Nephron progenitor cell (in vitro differentiated cells): ENCODE data around the gene RBM17.

Experiments used
- DNase-seq: peaks from one replicate; pipeline ENCODE4 v3.0.0; 2021
- H3K27ac Mint-ChIP-seq: 2 replicates; pipeline ENCODE4 v1.8.0; 2021; ENCODE audit warnings: mild to moderate bottlenecking, moderate library complexity, mixed read lengths
- H3K27me3 Mint-ChIP-seq: 2 replicates; pipeline ENCODE4 v1.8.0; 2021; ENCODE audit warnings: mild to moderate bottlenecking, low read depth, mixed read lengths; ENCODE audit not compliant: poor library complexity
- H3K36me3 Mint-ChIP-seq: 2 replicates; pipeline ENCODE4 v1.8.0; 2021; ENCODE audit warnings: low read depth, mixed read lengths
- H3K4me1 Mint-ChIP-seq: 2 replicates; pipeline ENCODE4 v1.8.0; 2021; ENCODE audit warnings: mixed read lengths
- H3K4me3 Mint-ChIP-seq: 2 replicates; pipeline ENCODE4 v1.8.0; 2021; ENCODE audit warnings: mild to moderate bottlenecking, moderate library complexity, mixed read lengths
- H3K9me3 Mint-ChIP-seq: 2 replicates; pipeline ENCODE4 v1.8.0; 2021; ENCODE audit warnings: mild to moderate bottlenecking, moderate library complexity, mixed read lengths
- TF ChIP-seq, protein P1 (sequence below): fragments of 200-600 bp; sonication (generic); IDR thresholded peaks from 2 replicates; pipeline ENCODE4 v1.5.0; 2021; ENCODE audit warnings: antibody characterized with exemption

Gene RBM17

DNA sequence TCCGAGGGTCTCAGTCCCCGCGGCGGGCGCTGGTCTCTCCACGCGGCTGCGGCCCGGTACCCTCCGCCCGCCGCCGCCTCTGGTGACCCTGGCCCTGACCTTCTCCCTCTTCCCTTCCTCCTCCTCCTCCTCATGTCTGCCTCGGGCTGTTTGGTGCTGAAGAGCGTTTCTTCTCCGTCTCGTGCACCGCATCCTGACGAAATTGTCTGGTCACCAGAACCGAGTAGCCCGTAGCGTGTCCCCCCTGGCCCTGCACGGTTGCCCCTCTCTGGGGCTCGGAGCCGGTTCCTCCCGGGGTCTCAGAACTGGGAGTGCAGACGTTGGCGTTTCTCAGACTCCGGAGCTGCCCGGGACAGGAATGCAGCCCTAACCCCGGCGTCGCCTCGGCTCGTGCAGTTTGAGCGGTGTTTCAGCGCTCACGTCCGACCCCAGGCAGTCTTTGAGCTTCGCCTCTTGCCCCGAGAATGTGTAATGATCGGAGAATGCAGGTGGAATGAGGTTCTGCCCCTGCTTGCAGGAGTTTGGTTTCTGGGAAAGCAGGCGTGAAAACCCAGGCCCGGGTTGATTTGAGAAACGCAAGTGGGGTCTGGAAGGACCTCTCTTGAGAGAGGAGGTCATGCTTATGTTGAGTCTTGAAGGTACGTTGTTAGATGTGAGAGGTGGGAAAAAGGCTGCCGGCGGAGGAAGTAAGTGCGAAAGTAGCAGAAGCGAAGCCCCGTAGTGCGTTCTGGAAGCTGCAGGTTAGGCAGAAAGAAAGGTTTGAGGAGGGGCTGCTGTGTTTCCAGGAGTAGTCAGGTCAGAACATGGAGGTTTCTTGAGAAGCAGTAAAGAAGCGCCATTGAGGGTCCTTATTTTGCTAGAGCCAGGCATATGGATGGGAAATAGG, 743 bp downstream of the RBM17 start:
- H3K4me1 Mint-ChIP-seq: peaks cover 47% of the 10 kb centered on the region
- H3K27ac Mint-ChIP-seq: peak overlapping the region; percentile 72
- peaks cover 5% of the 10 kb centered on the region for H3K9me3 Mint-ChIP-seq
- peak; percentile 59 for DNase-seq
- TF ChIP-seq, protein P1, sequence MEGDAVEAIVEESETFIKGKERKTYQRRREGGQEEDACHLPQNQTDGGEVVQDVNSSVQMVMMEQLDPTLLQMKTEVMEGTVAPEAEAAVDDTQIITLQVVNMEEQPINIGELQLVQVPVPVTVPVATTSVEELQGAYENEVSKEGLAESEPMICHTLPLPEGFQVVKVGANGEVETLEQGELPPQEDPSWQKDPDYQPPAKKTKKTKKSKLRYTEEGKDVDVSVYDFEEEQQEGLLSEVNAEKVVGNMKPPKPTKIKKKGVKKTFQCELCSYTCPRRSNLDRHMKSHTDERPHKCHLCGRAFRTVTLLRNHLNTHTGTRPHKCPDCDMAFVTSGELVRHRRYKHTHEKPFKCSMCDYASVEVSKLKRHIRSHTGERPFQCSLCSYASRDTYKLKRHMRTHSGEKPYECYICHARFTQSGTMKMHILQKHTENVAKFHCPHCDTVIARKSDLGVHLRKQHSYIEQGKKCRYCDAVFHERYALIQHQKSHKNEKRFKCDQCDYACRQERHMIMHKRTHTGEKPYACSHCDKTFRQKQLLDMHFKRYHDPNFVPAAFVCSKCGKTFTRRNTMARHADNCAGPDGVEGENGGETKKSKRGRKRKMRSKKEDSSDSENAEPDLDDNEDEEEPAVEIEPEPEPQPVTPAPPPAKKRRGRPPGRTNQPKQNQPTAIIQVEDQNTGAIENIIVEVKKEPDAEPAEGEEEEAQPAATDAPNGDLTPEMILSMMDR: no peak
- no peaks in the 10 kb centered on the region for H3K27me3 Mint-ChIP-seq
- peak overlapping the region; percentile 91 for H3K4me3 Mint-ChIP-seq
- peaks cover 19% of the 10 kb centered on the region for H3K36me3 Mint-ChIP-seq

DNA sequence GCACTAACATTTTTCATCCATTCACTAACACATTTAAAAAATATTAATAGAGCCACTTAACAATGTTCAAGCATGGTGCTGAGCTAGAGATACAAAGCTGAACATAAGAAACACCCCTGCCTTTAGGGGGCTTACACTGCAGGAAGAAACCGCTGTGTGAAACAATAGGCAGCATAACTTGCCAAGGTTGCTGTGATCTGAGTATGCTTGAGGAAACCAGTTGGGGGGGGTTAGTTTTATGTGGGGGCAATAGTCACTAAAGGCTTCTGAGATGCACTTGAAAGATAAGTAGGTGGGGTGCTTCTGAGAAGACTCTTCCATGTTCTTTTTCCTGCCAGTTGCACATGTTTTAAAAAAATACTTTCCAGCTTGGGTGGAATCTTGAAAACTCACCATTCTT, 2.8 kb downstream of the RBM17 start:
- H3K27ac Mint-ChIP-seq: no peak overlapping the region
- TF ChIP-seq, protein P1: no peak
- peak overlapping the region; percentile 49 for H3K4me3 Mint-ChIP-seq
- peaks cover 5% of the 10 kb centered on the region for H3K9me3 Mint-ChIP-seq
- peaks cover 28% of the 10 kb centered on the region for H3K36me3 Mint-ChIP-seq
- DNase-seq: no peak
- no peaks in the 10 kb centered on the region for H3K27me3 Mint-ChIP-seq
- H3K4me1 Mint-ChIP-seq: peaks cover 60% of the 10 kb centered on the region

DNA sequence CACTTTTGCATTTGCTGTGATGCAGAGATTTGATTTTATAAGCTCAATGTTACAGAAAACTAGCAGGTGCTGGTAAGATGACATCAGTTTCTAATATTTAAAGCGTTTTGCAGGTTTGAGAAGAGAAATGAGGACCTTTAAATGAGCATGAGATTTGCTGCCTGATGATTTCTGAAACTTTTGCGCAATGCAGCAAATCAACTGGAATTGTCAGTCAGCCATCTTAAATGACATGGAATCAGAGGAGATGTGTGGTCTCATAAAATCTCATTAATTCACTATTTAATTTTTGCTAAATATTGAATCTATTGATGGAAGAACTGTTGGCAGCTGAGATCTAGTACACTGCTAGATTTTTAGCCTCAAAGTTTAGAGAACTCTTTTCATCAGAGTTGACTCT, 3.9 kb downstream of the RBM17 start:
- Mint-ChIP-seq H3K4me3 (no peak overlapping the region), H3K27ac (no peak overlapping the region), H3K4me1 (peaks cover 65% of the 10 kb centered on the region), H3K9me3 (peaks cover 5% of the 10 kb centered on the region), H3K27me3 (no peaks in the 10 kb centered on the region), H3K36me3 (peaks cover 37% of the 10 kb centered on the region)
- TF ChIP-seq, protein P1: no peak
- DNase-seq: no peak

DNA sequence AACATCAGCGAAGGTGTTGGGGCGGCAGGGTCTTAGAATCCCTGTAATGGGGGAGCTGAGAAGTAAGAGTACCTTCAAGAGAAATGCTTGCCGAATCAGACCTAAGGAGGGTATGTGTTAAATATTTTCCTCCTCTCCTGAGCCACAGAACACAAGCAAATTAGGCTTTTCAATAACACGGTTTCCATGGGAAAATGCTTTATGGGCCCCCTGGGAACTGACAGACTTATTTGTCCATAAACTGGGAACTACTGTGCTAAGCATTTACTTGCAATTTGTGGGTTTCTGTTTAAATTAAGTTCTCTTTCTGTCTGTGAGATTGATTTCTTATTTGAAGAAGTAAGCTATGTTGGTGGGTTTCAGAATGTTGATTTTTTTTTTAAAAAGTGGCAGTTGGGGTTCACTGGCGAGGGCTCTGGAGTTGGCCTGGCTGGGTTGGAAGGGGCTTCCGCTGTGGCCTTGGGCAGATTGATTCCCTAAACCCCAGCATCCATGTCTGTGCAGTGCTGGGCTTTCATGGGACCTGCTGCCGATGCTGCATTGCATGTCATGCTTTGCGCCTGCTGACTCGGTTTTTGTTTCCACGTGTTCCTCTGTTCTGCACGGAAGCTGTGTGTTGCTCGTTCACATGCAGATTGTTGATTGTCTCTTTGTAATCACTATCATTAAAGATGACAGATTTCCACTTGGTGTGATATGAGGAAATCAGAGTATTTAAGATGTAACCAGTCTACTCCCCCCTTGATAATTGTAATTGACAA, 7.2 kb downstream of the RBM17 start:
- Mint-ChIP-seq H3K27me3 (no peaks in the 10 kb centered on the region), H3K9me3 (no peaks in the 10 kb centered on the region), H3K4me3 (no peak overlapping the region), H3K4me1 (peaks cover 53% of the 10 kb centered on the region), H3K27ac (peak overlapping the region; percentile 87), H3K36me3 (peaks cover 65% of the 10 kb centered on the region)
- DNase-seq: no peak
- TF ChIP-seq, protein P1: no peak

DNA sequence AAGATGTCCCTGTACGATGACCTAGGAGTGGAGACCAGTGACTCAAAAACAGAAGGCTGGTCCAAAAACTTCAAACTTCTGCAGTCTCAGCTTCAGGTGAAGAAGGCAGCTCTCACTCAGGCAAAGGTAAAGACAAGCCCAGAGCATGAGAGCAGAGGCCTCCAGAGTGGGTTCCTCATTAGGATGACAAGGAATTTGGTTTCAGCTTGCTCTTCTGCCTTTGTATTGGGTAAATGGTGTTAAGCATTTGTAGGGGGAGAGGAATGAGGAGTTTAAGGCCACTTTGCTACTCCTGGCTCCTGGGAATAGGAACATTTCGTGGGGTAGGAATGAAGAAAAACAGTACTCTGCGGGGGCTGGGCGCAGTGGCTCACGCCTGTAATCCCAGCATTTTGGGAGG, 8.2 kb downstream of the RBM17 start:
- H3K27me3 Mint-ChIP-seq: no peaks in the 10 kb centered on the region
- H3K27ac Mint-ChIP-seq: peak overlapping the region; percentile 94
- peaks cover 72% of the 10 kb centered on the region for H3K36me3 Mint-ChIP-seq
- H3K9me3 Mint-ChIP-seq: no peaks in the 10 kb centered on the region
- peaks cover 42% of the 10 kb centered on the region for H3K4me1 Mint-ChIP-seq
- H3K4me3 Mint-ChIP-seq: no peak overlapping the region
- DNase-seq: no peak
- TF ChIP-seq, protein P1: no peak
